Measurements from ENCODE around the gene SPATS2. TPM values are rescaled to one million over a fixed set of nuclear protein-coding genes. Genes with fewer than 3 reads are reported as not detected.
A peak's percentile ranks its signal among the peaks of the same experiment; 100 is the strongest.

Gene SPATS2
- total RNA-seq, 1 donor from 2014 or later = 69.0 TPM

DNA sequence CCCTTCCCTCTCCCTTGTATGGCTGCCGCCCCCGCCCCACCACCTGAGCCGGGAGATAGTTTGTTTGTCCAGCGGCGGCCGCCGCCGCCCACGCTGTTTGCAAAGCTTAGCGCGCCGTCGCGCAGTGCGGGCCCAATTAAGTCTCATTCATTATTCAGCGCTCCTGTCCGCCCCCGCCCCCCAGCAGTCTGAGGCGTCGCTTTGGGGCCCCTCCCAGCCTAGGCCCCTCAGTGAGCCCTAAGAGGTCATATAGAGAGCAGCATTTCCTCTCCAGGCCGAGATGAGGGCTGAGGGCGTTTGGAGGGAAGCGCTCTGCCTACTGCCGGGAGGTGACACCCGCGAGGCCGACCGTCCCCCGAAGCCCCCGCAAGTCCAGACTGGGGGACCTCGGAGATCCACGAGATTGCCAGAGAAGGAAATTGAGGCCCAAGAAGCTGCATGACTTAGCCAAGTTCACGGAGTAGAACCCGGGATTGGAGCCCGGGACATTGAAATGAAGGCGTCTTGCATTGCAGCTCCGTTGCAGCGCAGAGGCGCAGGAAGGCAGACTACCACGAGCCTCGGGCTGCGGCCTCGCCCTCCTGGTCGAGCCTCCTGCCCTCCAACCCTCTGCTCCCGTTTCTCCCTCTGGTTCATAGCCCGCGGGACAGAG lies 20.5 kb upstream of the SPATS2 start, which contains the start of gene DNAJC22:
TSS of gene DNAJC22 (plus strand) at position 230 of the 652 bp plus-strand sequence. CDS start 1,985 bp downstream, outside the sequence.
- Mint-ChIP-seq H3K9me3 (no peaks in the 10 kb centered on the region), H3K36me3 (peaks cover 3% of the 10 kb centered on the region), H3K4me1 (peaks cover 40% of the 10 kb centered on the region), H3K27ac (no peak within 1 kb of the TSS), H3K4me3 (peak within 1 kb of the TSS; percentile 67), H3K27me3 (ENCODE audit: low read depth) (peaks cover 65% of the 10 kb centered on the region)
- DNase-seq (ENCODE audit: low spot score in 2 of 2, unreplicated experiment in 2 of 2) = peak in 1 of 2 experiments; percentile 46
- no peak for TF ChIP-seq CTCF (IDR thresholded peaks at IDR 0.05; ENCODE audit: unreplicated experiment)

GRCh38 chr12:49347311-49348193 lies 19.7 kb upstream of the SPATS2 start:
- Mint-ChIP-seq H3K4me3 (peak overlapping the region; percentile 67), H3K27ac (peak overlapping the region; percentile 86), H3K9me3 (no peaks in the 10 kb centered on the region), H3K4me1 (peaks cover 39% of the 10 kb centered on the region), H3K27me3 (ENCODE audit: low read depth) (peaks cover 58% of the 10 kb centered on the region), H3K36me3 (peaks cover 4% of the 10 kb centered on the region)
- peak; percentile 99 for TF ChIP-seq CTCF (IDR thresholded peaks at IDR 0.05; ENCODE audit: unreplicated experiment)
- peak; percentile 80 to 96 for DNase-seq (ENCODE audit: low spot score in 2 of 2, unreplicated experiment in 2 of 2)

DNA sequence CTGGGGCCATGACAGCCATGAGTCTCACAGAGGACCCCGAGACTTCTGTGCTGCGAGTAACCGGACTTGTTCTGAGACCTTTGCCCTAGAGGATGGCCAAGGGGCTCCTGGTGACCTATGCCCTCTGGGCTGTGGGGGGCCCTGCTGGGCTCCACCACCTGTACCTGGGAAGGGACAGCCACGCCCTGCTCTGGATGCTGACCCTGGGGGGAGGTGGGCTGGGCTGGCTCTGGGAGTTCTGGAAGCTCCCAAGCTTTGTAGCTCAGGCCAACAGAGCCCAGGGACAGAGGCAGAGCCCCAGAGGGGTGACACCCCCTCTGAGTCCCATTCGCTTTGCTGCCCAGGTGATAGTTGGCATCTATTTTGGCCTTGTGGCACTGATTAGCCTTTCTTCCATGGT lies 18.5 kb upstream of the SPATS2 start:
- peak overlapping the region; percentile 67 for H3K4me3 Mint-ChIP-seq
- H3K4me1 Mint-ChIP-seq = peaks cover 31% of the 10 kb centered on the region
- peaks cover 46% of the 10 kb centered on the region for H3K27me3 Mint-ChIP-seq (ENCODE audit: low read depth)
- no peak for TF ChIP-seq CTCF (IDR thresholded peaks at IDR 0.05; ENCODE audit: unreplicated experiment)
- H3K36me3 Mint-ChIP-seq = peaks cover 4% of the 10 kb centered on the region
- H3K9me3 Mint-ChIP-seq = no peaks in the 10 kb centered on the region
- no peak for DNase-seq (ENCODE audit: low spot score in 2 of 2, unreplicated experiment in 2 of 2)
- H3K27ac Mint-ChIP-seq = no peak overlapping the region

DNA sequence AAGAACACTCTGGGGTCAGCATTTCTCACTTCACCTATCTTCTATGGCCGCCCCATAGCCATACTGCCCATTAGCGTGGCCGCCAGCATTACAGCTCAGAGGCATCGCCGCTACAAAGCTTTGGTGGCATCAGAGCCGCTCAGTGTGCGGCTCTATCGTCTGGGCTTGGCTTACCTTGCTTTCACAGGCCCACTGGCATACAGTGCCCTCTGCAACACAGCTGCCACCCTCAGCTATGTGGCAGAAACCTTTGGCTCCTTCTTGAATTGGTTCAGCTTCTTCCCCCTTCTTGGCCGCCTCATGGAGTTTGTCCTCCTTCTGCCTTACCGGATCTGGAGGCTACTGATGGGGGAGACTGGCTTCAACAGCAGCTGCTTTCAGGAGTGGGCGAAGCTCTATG lies 18.0 kb upstream of the SPATS2 start:
- no peak for DNase-seq (ENCODE audit: low spot score in 2 of 2, unreplicated experiment in 2 of 2)
- Mint-ChIP-seq H3K9me3 (no peaks in the 10 kb centered on the region), H3K4me3 (no peak overlapping the region), H3K4me1 (peaks cover 29% of the 10 kb centered on the region), H3K27ac (no peak overlapping the region), H3K36me3 (peaks cover 4% of the 10 kb centered on the region), H3K27me3 (ENCODE audit: low read depth) (peaks cover 41% of the 10 kb centered on the region)
- no peak for TF ChIP-seq CTCF (IDR thresholded peaks at IDR 0.05; ENCODE audit: unreplicated experiment)

- no peak for TF ChIP-seq CTCF (IDR thresholded peaks at IDR 0.05; ENCODE audit: unreplicated experiment)
- Mint-ChIP-seq H3K4me1 (peaks cover 11% of the 10 kb centered on the region), H3K4me3 (no peak overlapping the region), H3K36me3 (peaks cover 4% of the 10 kb centered on the region), H3K27me3 (ENCODE audit: low read depth) (peaks cover 11% of the 10 kb centered on the region), H3K27ac (no peak overlapping the region), H3K9me3 (no peaks in the 10 kb centered on the region)
- DNase-seq (ENCODE audit: low spot score in 2 of 2, unreplicated experiment in 2 of 2) = no peak
These were observed 14.9 kb upstream of the SPATS2 start for GRCh38 chr12:49352351-49352750.

Data from mesothelial cell of epicardium (in vitro differentiated cells).